ENCODE data around the gene ZNF804B. TPM values are rescaled to one million over a fixed set of nuclear protein-coding genes. Genes with fewer than 3 reads are reported as not detected.

Gene ZNF804B
- polyA plus RNA-seq, 10 donors, result 0.03 to 0.08 TPM; not detected in 8

GRCh38 chr7:89265631-89266030 lies 506.1 kb downstream of the ZNF804B start:
- DNase-seq, result peak; percentile 3 to 26 (median 3)

DNA sequence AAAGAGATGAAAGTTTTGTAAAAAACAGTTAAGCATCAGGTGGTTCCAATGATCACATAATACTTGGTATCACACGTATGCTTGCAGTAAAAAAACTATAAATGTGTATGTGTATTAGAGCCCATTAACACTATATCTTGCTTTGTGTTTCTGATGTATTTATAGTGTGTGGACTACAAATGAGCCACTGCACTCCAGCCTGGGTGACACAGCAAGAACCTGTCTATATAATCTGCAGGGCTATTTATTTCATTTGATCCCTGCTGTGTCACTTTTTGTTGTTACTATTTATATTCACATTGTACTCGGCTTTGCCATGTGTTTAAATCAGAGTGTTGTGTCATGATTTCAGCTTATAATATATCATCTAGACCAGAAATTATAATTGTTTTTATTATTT lies 523.8 kb downstream of the ZNF804B start:
- DNase-seq, result peak in 1 of 3 donors; percentile 2

DNA sequence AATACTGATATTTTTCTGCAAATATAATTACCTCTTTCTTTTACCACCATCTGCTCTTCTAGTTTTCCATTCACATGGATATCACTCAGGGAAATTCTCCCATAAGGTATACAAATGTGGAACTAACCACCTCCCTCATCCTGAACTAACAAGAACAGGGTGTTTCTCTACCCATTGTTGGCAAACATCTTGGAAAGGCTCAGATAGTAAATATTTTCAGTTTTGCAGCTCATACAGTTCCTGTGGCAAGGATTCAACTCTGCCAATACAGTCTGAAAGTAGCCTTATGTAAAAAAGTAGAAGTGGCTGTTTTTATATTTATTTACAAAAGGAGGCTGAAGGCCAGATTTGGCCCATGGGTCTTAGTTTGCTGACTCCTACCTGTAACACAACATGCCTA lies 549.0 kb downstream of the ZNF804B start:
- DNase-seq, result peak in 1 of 3 donors; percentile 1

DNA sequence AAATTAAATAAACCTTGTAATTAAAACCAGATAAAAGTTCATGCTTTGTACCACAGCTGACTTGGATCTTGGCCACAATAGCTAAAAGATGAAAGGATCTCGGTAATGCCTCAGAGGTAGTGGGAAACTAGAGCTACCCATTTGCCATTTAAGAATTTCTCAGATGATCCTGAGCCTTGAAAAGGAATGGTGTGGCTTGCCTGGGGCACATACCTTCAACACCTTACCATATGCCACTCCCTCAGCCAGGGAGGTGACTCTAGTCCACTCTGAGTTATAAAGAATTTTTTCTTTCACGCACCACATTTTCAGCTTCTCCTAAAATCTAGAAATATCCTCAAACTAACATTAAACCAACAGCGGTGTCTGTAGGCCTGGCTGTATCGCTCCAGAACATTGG lies 552.4 kb downstream of the ZNF804B start:
- no peak for DNase-seq

- no peak for DNase-seq
Measured at GRCh38 chr7:89312551-89312950, 553.1 kb downstream of the ZNF804B start.

DNA sequence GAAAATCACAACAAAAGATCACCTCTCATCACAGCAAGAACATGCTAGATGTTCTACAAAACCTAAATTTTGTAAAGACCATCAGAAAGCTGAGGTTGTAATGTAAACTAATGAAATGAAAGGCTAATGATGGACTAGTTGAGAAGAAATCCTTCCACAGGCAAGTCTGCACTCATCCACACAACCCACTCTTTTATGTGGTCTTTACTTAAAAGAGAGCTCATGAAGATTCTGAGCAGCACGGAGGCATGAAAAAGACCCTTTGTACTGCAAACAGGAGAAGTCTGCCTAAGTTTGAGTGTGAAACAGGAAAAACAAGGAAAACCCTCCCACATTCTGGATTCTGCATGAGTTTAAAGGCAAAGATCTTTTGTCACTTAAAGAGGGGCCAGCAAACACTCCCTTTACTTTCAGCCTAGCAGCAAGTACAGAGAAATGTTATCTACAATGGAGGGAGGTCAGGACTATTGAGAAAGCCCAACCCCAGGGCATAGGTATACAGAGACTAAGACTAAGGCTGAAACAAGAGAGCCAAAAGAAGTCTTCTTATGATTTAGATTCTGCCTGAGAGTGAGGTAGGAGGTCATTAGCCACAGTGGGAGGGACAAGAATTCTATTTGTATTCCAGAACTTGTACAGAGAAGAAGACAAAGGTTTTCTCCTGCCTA lies 557.2 kb downstream of the ZNF804B start:
- DNase-seq, result no peak

GRCh38 chr7:89332026-89332425 lies 572.5 kb downstream of the ZNF804B start:
- peak in 1 of 3 donors; percentile 15 for DNase-seq

GRCh38 chr7:89334797-89335196 lies 575.3 kb downstream of the ZNF804B start:
- no peak for DNase-seq

GRCh38 chr7:89335490-89335889 lies 576.0 kb downstream of the ZNF804B start:
- DNase-seq, result no peak

GRCh38 chr7:89336121-89336520 lies 576.6 kb downstream of the ZNF804B start:
- DNase-seq, result no peak

GRCh38 chr7:89339748-89340147 lies 580.2 kb downstream of the ZNF804B start:
- no peak for DNase-seq

- DNase-seq, result no peak
Measured at GRCh38 chr7:89357121-89357520, 597.6 kb downstream of the ZNF804B start.

- no peak for DNase-seq
Measured at GRCh38 chr7:89377219-89377618, 617.7 kb downstream of the ZNF804B start.

GRCh38 chr7:89385411-89385810 lies 625.9 kb downstream of the ZNF804B start:
- DNase-seq, result no peak

Other genes with a start within 250 kb of the ZNF804B start
- not detected for gene TEX47, start 36.0 kb downstream of the ZNF804B start, polyA plus RNA-seq (ENCODE audit: insufficient read length in 10 of 10)